Measurements from ENCODE around the gene OR6S1.
A peak's percentile ranks its signal among the peaks of the same experiment; 100 is the strongest.
"Not testable (repeated sequence)": the region's sequence is repeated elsewhere in the genome, so short reads cannot be mapped to it uniquely, and the experiment has no call there.

OR6S1 gene

GRCh38 chr14:20631880-20632389 is 9.6 kb downstream of the OR6S1 start:
- peak in 8 of 14 donors; percentile 9 to 60 (median 26) for DNase-seq

- peak in 5 of 14 donors; percentile 24 to 61 (median 35) for DNase-seq
Observed at GRCh38 chr14:20631023-20631879, 10.2 kb downstream of the OR6S1 start.

- peak in 3 of 14 donors; percentile 13 to 61 (median 36) for DNase-seq
Observed at GRCh38 chr14:20630340-20631022, 11.0 kb downstream of the OR6S1 start.

GRCh38 chr14:20628063-20628854 is 13.2 kb downstream of the OR6S1 start:
- no peak for DNase-seq

GRCh38 chr14:20627346-20628027 is 14.0 kb downstream of the OR6S1 start:
- DNase-seq, result no peak

GRCh38 chr14:20626274-20626673 is 15.2 kb downstream of the OR6S1 start:
- DNase-seq, result no peak

GRCh38 chr14:20624495-20625070 is 16.9 kb downstream of the OR6S1 start:
- peak in 1 of 14 donors; percentile 9 for DNase-seq

GRCh38 chr14:20623798-20624197 is 17.7 kb downstream of the OR6S1 start:
- DNase-seq, result no peak

GRCh38 chr14:20622816-20623291 is 18.6 kb downstream of the OR6S1 start:
- DNase-seq, result no peak

GRCh38 chr14:20620798-20621478 is 20.6 kb downstream of the OR6S1 start:
- DNase-seq, result no peak

- DNase-seq, result not testable (repeated sequence)
Observed at GRCh38 chr14:20619688-20620087, 21.8 kb downstream of the OR6S1 start.

- no peak for DNase-seq
Observed at GRCh38 chr14:20618271-20618749, 23.2 kb downstream of the OR6S1 start.

GRCh38 chr14:20617138-20618003 is 24.1 kb downstream of the OR6S1 start:
- DNase-seq, result no peak

- no peak for DNase-seq
Observed at GRCh38 chr14:20615996-20616395, 25.5 kb downstream of the OR6S1 start.

GRCh38 chr14:20614038-20614840 is 27.3 kb downstream of the OR6S1 start:
- peak in 5 of 14 donors; percentile 53 to 63 (median 59) for DNase-seq

GRCh38 chr14:20613094-20614037 is 28.1 kb downstream of the OR6S1 start:
- DNase-seq, result peak in 13 of 14 donors; percentile 31 to 95 (median 78)

- peak in 1 of 14 donors; percentile 20 for DNase-seq
Observed at GRCh38 chr14:20612403-20612802, 29.1 kb downstream of the OR6S1 start.
